A673 (cell line): ENCODE data around the gene GPC6. TPM values are rescaled to one million over a fixed set of nuclear protein-coding genes. Genes with fewer than 3 reads are reported as not detected.

Experiments used
- BruUV-seq: library from RNA; stranded (reverse); fragments of 400-500 nt; replicated peaks from 2 replicates; lab custom pipeline; 2021; lab: Mats Ljungman, UMichigan
- CTCF ChIA-PET: fragments of 300-600 bp; sonication (Branson Sonifier 250); formaldehyde crosslinking; loops from one replicate; lab custom pipeline; 2022; ENCODE audit warnings: antibody characterized with exemption; lab: Charles Lee
- POLR2A ChIA-PET: fragments of 300-600 bp; sonication (Branson Sonifier 250); formaldehyde crosslinking; loops from one replicate; lab custom pipeline; 2022; ENCODE audit warnings: antibody characterized with exemption; ENCODE audit not compliant: low non-redundant PET; lab: Charles Lee
- DNase-seq: peaks from one replicate; pipeline ENCODE4 v3.0.0-alpha.2; 2015; ENCODE audit warnings: low spot score
- H3K27ac ChIP-seq: fragments of 200-600 bp; sonication (generic); 2 replicates; pipeline ENCODE4 v1.5.1; 2016; ENCODE audit warnings: mixed run types, low read depth, mild to moderate bottlenecking, mixed read lengths, antibody characterized with exemption, low read length; ENCODE audit not compliant: poor library complexity, severe bottlenecking
- H3K27me3 ChIP-seq: fragments of 200-600 bp; sonication (generic); replicated peaks from 2 replicates; pipeline ENCODE4 v1.6.1; 2017; ENCODE audit warnings: mixed run types, low read depth, mild to moderate bottlenecking, mixed read lengths, antibody characterized with exemption, low read length; ENCODE audit not compliant: insufficient read depth, poor library complexity
- H3K36me3 ChIP-seq: fragments of 200-600 bp; sonication (generic); 2 replicates; pipeline ENCODE4 v1.6.1; 2016; ENCODE audit warnings: mixed run types, mild to moderate bottlenecking, mixed read lengths, antibody characterized with exemption, low read length; ENCODE audit not compliant: insufficient read depth, poor library complexity, severe bottlenecking
- H3K4me1 ChIP-seq: fragments of 200-600 bp; sonication (generic); 2 replicates; pipeline ENCODE4 v1.6.1; 2017; ENCODE audit warnings: mixed run types, mild to moderate bottlenecking, mixed read lengths, antibody characterized with exemption, low read length; ENCODE audit not compliant: insufficient read depth, poor library complexity, severe bottlenecking
- H3K4me3 ChIP-seq: fragments of 200-600 bp; sonication (generic); 2 replicates; pipeline ENCODE4 v1.5.1; 2016; ENCODE audit warnings: low read depth, mixed run types, mild to moderate bottlenecking, mixed read lengths, low read length; ENCODE audit not compliant: poor library complexity, severe bottlenecking
- H3K9me3 ChIP-seq: fragments of 200-600 bp; sonication (generic); 2 replicates; pipeline ENCODE4 v1.6.1; 2016; ENCODE audit warnings: mixed run types, low read depth, mild to moderate bottlenecking, mixed read lengths, antibody characterized with exemption, low read length; ENCODE audit not compliant: poor library complexity, severe bottlenecking
- CTCF ChIP-seq: fragments of 300-800, 200-600 bp; sonication (generic); conservative IDR thresholded peaks from 2 replicates; pipeline ENCODE4 v1.5.1; 2017; ENCODE audit warnings: low read depth, mild to moderate bottlenecking, antibody characterized with exemption, low read length, moderate library complexity, mixed read lengths
- EZH2 ChIP-seq: fragments of 200-600 bp; sonication (generic); IDR thresholded peaks from 2 replicates; pipeline ENCODE4 v1.6.1; 2017; ENCODE audit warnings: borderline replicate concordance, low read depth, mild to moderate bottlenecking, mixed read lengths, antibody characterized with exemption, low read length; ENCODE audit not compliant: poor library complexity, severe bottlenecking
- intact Hi-C: fragments of 100-400 bp; cut with micrococcal nuclease; formaldehyde crosslinking; loops from one replicate; pipeline ENCODE4 v1.10.0; 2022; ENCODE audit not compliant: unreplicated experiment
- total RNA-seq: library from RNA; stranded (reverse); gene quantifications from 2 replicates; pipeline ENCODE4 v1.2.3, GENCODE V29; 2021

Gene GPC6
- total RNA-seq, 1 experiment from 2014 or later, result 23.3 TPM

- ChIA-PET CTCF (no interaction called here), POLR2A (no interaction called here)
- H3K36me3 ChIP-seq, result no peaks in the 10 kb centered on the region
- H3K27ac ChIP-seq, result no peak overlapping the region
- no peaks in the 10 kb centered on the region for H3K9me3 ChIP-seq
- intact Hi-C loops, result no loop called here
- BruUV-seq, result no TSS peak
- no peak overlapping the region for H3K4me3 ChIP-seq
- TF ChIP-seq EZH2 (no peak), CTCF (no peak)
- H3K4me1 ChIP-seq, result no peaks in the 10 kb centered on the region
- peak; percentile 17 for DNase-seq
- H3K27me3 ChIP-seq, result no peaks in the 10 kb centered on the region
These were observed 1053.7 kb downstream of the GPC6 start for GRCh38 chr13:94280349-94280748.

- Histone ChIP-seq H3K36me3 (no peaks in the 10 kb centered on the region), H3K9me3 (no peaks in the 10 kb centered on the region), H3K4me3 (no peak overlapping the region), H3K4me1 (no peaks in the 10 kb centered on the region), H3K27me3 (no peaks in the 10 kb centered on the region), H3K27ac (no peak overlapping the region)
- DNase-seq, result no peak
- POLR2A ChIA-PET, result no interaction called here
- no TSS peak for BruUV-seq
- CTCF ChIA-PET, result no interaction called here
- TF ChIP-seq CTCF (no peak), EZH2 (no peak)
- intact Hi-C loops, result no loop called here
These were observed 1054.2 kb downstream of the GPC6 start for GRCh38 chr13:94280845-94281244.

- Histone ChIP-seq H3K4me1 (no peaks in the 10 kb centered on the region), H3K27ac (no peak overlapping the region), H3K9me3 (no peaks in the 10 kb centered on the region), H3K27me3 (no peaks in the 10 kb centered on the region), H3K36me3 (no peaks in the 10 kb centered on the region), H3K4me3 (no peak overlapping the region)
- ChIA-PET POLR2A (no interaction called here), CTCF (no interaction called here)
- no TSS peak for BruUV-seq
- TF ChIP-seq EZH2, result no peak
- TF ChIP-seq CTCF, result no peak
- no peak for DNase-seq
- intact Hi-C loops, result no loop called here
These were observed 1060.0 kb downstream of the GPC6 start for GRCh38 chr13:94286581-94286980.
